HG03045 (cell line): ENCODE data around the gene AFF1.
"Not testable (repeated sequence)": the region's sequence is repeated elsewhere in the genome, so short reads cannot be mapped to it uniquely, and the experiment has no call there.

Experiments used
- ATAC-seq: cut with Tn5 transposase; IDR thresholded peaks from one replicate; pipeline ENCODE4 v1.9.1; 2021; ENCODE audit warnings: mild to moderate bottlenecking, moderate library complexity; ENCODE audit not compliant: unreplicated experiment

AFF1 gene

DNA sequence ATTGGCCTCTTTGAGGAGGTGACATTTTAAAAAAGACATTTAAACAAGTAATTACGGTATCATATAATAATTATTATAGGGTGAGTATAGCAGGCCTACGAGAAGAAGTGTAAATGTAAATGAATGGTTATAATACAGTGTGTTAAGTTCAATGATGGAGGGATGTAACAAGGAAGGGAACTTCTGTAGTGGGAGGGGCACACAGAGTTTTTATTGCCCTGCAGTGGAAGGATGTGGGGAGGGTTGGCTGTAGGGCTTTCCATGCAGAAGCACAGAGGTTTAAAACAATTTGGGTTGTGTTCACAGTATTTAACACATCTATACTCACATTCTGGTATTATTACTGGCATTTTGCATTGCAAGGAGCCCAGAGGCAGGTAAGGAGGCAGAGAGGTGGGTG, 41.1 kb downstream of the AFF1 start:
- ATAC-seq, result no peak

DNA sequence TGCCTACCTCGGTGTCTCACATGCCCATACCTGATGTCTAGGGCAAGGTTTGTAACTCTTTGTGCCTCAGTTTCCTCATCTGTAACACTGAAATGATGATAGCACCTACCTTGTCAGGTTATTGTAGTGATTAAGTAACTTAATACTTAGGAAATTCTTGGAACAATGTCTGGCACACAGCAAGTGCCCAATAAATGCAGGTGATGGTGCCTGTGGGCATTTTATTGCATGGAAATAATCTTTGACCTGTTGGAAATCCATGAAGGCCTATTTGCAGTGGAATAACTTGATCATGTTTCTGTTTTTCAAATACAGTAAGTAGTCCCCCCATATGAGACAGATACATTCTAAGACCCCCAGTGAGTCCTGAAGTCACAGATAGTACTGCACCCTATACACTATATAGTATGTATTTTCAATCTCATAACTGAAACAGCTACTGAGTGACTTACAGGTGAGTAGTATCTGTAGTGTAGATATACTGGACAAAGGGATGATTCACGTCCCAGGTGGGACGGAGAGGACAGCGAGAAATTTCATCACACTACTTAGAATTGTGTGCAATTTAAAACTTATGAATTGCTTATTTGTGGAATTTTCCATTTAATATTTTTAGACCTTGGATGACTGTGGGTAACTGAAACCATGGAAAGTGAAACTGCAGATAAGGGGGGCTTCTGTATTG, 42.1 kb downstream of the AFF1 start:
- no peak for ATAC-seq

DNA sequence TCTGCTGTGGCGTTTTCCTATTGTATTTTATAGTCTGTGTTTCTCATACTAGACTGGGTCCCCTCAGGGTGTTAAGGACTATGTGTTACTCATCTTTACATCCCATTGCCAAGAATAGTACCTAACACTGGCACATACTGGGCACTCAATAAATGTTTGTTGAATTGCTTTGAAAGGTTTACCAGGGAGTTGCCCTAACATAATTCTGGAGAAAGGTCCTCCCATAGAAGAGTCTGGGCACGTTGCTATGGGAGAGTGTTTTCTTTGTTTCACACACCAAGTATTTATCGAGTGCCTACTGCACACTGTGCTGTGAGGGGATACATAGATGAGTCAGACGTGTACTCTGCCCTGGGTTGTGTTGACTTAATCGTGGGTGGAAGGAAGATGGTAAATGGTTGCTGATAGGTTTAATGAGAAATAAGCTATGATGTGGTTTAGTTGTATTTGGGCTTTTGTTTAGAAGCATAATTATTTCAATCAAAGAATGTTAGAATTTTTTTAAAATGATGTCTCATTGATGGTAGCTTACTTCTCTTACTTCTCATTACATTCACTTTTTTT, 42.9 kb downstream of the AFF1 start:
- ATAC-seq, result peak; percentile 88

DNA sequence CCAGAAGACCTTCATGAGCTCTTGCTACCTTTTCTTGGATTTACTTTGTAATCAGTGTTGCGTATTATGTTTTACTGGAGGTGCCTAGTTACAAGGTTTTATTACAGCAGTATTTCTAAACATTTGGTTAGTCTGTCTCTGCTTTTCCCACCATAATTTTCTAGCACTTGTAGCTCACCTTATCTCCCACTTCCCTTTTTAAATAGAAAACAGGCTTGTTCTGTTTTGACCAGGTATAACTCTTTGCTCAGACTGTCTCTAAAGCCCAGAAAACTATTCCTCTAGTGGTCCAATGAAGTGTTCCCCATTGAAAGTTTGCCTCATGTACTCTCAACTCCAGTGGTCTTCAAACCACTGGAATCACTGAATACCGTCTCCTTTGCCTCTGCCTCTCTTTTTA, 43.9 kb downstream of the AFF1 start:
- ATAC-seq, result no peak

DNA sequence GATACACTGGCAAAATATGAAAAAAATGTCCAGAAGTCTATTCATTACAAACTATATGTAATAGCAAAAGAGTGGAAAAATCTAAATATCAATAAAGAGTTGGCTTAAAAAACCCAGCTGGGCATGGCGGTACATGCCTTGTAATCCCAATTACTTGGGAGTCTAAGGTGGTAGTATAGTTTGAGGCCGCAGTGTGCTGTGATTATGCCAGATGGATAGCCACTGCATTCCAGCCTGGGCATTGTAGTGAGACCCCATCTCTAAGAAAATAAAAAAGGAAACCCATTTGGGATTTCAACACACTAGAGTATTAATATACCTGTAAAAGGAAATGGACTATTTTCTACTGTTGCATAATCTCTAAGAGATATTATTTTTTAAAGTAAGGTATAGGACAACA, 45.4 kb downstream of the AFF1 start:
- no peak for ATAC-seq

DNA sequence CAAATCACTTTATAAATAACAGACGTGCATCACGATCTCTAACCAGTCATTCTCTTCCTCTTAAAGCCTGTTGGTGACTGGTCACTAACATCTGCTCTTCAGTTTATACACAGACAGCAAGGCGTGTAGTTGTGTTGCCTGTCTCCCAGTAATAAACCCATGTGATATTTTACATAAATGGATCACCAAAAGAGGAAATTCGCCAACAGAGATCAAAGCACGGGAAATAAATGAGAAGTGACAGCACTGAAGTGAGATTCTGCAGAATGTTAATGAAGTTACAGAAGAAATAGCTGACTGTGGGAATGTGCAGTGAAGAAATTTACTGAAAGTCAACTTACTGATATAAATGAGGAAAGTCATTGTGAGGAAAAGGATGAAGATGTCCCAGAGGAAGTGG, 47.0 kb downstream of the AFF1 start:
- no peak for ATAC-seq

DNA sequence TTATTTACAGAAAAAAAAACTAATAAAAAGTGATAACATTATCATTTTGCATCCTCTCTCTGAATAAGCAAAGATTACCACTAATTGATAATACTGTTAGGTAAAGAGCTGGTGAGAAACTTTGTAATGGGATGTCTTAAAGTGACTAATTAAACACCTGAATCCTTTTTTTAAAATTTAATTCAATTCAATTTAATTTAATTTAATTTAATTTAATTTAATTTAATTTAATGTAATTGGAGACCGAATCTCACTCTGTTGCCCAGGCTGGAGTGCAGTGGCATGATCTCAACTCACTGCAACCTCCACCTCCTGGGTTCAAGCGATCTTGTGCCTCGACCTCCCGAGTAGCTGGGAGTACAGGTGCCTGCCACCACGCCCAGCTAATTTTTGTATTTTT, 51.0 kb downstream of the AFF1 start:
- not testable (repeated sequence) for ATAC-seq

DNA sequence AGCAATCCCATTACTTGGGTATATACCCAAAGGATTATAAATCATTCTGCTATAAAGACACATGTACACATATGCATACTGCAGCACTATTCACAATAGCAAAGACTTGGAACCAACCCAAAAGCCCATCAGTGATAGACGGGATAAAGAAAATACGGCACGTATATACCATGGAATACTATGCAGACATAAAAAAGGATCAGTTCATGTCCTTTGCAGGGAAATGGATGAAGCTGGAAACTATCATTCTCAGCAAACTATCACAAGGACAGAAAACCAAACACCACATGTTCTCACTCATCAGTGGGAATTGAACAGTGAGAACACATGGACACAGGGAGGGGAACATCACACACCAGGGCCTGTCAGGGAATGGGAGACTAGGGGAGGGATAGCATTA, 54.8 kb downstream of the AFF1 start:
- ATAC-seq, result not testable (repeated sequence)

DNA sequence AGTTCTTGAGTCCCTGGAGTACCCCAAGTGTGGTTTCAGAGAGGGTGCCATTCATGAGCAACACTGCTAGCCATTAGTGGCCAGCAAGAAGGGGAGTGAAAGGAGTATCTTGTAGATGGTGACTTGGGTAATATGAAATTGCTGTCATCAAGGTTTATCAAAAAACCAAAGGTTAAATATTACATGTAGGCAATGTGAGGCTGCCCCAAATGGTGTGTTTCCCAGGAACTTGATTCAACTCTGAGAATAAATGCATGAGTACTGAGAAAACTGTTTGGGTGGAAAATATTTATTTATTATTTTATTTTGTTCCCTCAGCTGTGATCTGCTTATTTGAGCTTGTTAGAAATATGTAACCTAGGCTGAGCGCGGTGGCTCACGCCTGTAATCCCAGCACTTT, 55.7 kb downstream of the AFF1 start:
- ATAC-seq, result no peak

DNA sequence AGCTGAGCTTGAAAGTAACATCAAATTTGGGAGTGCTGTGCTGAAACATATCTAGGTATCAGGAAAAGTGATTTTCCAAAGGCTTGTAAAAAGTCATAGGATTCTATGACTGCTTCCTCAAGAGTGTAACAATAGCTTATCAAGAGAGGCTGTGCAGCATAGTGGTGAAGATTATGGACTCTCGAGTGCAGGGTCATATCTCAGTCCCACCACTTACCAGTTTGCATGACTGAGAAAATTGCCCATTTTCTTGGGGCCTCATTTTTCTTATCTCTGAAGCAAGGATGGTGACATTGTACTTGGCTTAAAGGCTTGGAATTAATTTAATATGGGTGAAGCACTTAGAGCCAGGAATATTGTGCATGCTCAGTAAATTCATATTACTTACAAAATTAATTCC, 57.2 kb downstream of the AFF1 start:
- no peak for ATAC-seq

DNA sequence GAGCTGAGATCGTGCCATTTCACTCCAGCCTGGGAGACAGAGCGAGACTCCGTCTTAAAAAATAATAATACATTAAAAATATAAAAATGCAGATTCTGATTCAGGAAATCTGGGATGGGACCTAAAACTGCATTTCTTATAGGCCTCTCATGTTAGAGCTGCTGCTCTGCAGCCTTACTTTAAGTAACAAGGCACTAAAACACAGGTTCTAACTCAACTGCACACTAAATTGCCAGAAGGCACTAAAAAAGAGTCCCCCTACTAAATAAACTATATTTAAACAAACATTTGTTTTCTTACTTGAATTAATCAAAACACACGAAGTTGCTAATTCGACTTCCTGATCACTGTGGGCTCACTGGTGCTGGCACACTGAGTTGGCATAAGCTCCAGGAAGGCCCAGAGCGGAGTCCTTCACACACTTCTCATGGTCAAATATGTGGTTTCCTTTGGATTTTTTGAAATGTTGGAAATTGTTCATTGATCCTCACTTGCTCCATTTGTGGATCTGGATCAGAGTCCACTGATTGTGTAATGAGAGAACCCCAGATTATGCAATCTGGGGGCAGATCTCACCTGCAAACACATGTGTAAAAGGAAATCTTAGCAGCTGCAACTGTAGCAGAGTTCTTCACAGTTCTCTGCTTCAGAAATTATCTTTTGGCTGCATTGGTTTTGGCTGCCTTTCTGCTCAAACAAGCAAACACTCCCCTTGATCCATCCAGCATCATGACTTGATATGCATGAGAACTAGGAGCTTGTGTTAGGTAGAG, 59.3 kb downstream of the AFF1 start:
- ATAC-seq, result no peak

DNA sequence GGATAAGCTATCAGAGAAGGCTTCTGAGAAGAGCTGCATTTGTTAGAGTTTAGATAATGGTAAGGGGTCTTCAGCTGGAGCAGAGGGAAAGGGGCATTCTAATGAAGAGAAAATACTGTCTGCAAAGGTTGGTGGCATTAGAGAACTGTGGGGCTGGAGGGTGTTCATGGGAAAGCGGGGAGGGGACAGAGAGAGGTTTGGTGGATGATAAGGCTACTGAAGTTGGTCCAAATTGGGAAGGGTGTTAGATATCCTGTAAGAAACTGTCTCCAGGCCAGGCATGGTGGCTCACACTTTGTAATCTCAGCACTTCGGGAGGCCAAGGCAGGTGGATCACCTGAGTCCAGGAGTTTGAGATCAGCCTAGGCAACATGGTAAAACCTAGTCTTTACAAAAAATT, 59.9 kb downstream of the AFF1 start:
- ATAC-seq, result no peak

DNA sequence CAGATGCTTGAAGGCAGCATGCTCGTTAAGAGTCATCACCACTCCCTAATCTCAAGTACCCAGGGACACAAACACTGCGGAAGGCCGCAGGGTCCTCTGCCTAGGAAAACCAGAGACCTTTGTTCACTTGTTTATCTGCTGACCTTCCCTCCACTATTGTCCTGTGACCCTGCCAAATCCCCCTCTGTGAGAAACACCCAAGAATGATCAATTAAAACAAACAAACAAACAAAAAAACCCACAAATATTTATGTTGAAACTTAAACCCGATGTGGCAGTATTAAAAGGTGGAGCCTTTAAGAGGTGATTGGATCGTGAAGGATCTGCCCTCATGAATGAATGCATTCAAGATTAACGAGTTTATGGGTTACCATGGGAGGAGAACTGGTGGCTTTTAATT, 61.7 kb downstream of the AFF1 start:
- ATAC-seq, result not testable (repeated sequence)

DNA sequence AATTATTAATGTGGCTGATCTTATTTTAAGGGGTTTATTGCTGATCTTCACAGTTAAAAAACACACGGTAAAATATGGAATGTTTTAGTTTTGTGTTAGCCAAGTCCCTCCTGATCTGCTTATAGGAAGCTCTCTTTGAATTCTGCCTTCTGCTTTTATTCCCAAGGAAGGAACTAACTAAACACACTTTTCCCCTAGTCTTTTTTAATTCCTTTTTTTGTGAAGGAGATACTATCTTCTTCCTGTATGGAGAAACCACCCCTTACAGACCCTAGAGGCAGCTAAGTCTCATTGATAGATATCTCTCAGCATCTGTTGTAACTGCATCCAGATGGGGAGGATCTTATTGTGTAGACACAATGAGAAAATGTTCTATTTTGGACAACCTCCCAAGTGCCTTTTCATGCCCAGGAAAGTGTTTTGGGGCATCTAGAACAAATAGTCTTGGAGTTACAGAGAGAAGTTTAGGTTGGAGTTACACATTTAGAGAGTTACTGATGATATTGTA, 64.4 kb downstream of the AFF1 start:
- ATAC-seq, result no peak

DNA sequence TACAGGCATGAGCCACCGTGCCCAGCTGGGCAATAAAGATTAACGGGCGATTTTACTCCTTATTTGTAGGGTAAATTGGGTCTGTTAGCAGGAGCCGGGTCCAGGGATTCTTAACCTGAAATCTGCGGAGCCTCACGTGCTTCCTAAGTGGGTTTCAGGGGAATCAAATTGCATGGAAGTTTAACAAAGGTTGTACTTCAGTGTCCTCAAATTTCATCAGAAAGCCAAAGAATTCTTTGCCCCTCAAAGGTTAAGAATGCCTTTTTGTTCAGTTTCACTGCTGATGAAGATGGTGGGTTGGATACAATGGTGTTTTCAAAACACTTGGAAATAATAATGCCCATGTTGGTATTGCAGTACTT, 67.9 kb downstream of the AFF1 start:
- no peak for ATAC-seq

DNA sequence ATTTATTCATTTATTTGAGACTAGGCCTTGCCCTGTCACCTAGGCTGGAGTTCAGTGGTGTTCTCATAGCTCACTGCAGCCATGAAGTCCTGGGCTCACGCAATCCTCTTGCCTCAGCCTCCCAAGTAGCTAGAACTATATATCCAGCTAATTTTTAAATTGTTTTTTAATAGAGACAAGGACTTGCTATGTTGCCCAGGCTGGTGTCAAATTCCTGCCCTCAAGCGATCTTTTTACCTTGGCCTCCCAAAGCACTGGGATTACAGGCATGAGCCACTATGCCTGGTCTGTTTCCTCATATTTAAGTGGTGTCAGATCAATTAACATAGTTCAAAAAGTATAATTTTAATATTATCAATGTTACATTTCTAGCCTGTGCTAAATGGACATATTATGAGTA, 68.5 kb downstream of the AFF1 start:
- ATAC-seq, result no peak

DNA sequence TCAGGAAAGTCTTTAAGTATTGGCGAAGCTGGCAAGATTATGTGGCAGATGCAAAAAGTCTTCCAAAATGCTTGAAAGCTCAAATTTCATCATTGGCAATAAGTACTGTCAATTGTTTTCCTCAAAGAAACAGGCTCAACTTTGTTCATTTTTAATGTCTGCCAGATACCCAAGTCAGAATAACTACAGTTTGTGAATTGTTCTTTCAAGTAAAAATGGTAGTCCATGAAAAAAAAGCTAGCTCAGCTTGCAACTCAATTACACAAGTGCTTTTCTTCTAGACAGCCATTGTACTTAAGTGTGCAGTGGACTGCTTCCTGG, 70.5 kb downstream of the AFF1 start:
- ATAC-seq, result no peak

DNA sequence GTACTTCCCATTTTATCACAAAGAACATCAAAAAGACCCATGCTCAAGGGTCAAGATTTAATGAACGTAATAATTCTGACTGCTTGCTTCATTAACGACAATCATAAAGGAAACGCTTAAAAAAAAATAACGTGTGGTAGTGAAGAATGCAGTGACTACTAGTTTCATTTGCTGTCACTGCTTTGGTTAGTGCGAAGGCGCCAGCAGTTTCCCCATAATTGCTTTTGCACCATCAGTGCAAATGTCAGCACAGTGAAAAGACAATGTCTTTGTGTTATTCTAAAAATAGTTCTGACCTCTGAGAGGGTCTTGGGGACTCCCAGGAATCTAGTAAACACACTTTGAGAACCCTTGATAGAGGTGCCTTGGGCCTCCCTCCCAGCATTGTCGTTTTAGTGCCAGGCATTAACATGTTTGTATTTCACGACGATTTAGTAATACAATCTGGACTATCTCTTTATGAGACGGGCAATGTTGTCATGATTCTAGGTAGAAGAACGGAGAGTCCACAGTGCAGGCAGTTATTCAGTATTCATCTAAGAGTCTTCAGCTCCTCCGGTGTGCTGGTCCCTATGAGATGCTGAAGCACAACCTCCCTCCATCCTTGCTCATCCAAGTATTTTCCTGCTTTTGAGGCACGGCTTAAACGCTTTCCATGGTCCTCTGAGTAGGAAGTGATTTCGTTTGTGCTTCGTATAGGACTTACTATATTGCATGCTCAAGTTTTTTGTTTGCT, 71.0 kb downstream of the AFF1 start:
- ATAC-seq, result no peak

DNA sequence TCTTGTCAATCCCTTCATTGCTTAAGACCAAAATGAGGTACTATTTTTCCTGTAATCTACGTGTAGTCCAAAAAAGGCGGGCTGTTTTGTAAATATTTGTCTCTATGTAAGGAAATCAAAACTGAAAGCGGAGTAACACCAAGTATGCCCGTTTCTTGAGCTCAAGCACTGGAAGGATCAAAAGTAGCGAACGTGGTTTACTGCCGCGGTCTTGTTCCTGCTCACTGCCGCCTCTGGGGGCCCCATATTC, 71.5 kb downstream of the AFF1 start:
- peak; percentile 68 for ATAC-seq

DNA sequence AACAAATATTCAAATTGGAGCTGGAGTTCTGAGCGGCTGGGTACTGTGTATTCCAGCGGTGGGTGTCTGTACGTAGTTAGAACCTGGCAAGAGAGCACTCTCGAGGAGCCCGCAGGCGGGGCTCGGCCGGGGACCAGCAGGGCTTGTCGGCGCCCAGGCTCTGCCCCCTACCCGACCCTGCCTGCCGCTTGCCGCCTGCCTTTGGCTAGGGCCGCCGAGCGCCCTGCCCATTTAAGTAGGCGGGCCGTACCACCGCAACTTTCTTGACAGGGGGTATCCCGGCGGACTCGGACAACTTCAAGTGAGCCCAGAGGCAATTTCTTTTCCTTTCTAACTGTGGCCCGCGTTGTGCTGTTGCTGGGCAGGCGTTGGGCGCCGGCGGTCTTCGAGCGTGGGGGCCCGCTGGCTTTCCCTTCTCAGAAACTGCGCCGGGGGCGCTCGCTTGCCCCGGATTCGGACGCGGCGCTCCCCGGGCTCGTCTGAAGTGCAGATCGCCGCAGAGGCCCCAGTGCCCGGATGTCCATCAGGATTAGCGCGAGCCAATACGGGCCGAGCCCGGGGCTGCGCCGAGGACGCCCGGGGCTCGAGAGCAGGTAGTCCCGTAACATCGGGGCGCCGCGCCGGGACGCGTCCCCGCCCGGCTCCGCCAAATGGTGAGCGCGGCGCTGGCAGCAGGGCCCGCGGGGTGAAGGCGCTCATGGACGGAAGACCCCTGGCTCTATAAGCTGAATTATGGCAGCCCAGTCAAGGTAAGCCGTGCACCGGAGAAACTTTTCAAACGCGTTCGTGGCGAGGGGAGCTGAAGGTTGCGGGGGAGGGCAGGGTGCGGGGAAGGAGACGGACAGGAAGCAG, 72.1 kb downstream of the AFF1 start:
- peak; percentile 76 for ATAC-seq
